ENCODE results near the gene KCNJ6.

KCNJ6 gene

GRCh38 chr21:37631319-37632117 lies 284.7 kb downstream of the KCNJ6 start:
- DNase-seq, result no peak

DNA sequence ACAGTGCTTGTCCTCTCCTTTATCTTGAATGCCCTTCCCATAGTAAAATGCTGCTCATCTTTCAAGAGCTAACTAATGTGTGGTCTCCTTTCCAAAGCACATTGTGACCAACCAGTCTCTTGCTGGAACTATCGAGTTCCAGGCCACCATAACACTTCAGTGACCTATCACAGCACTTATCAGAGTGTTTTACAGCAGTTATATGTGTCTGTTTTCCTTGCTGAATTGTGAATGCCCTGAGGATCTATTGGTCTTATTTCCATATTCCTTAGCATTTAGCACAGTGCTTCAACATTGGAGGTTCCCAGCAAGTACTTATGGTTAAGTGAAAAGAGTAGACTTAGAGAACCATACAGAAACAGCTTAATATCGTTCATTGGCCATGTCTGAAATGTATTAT lies 285.4 kb downstream of the KCNJ6 start:
- DNase-seq, result no peak

DNA sequence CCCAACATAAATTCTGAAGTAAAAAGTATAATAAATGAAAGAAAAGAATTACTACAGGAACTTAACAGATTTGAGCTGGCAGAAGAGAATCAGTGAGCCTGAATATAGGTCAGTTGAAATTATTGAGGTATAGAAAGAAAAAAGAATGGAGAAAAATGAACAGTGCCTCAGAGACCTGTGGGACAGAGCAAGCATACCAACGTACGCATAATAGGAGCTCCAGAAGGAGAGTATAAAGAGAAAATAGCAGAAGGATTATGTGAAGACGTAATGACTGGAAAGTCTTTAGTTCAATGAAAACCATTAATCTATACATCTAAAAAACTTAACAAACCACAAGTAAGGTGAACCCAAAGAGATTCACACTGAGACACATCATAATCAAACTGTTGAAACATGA lies 287.9 kb downstream of the KCNJ6 start:
- DNase-seq, result no peak

DNA sequence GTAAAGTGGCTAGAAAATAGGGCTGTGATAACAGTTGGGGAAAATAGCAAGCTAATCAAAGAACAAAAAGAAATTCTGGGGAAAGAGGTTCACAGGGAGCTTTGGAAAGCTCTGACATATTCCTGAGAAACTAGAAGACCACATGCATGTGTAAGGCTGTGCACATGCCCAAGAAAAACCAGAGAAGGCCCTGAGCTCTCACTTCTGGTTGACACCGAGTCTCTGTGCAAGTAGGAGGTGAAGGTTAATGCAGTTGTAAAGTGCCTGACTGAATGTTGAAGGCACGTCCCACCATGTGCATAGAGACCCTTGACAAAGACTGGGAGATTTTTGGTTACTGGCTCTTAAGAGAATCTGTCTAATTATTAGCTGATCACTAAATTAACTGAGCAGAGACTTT lies 288.7 kb downstream of the KCNJ6 start:
- no peak for DNase-seq

DNA sequence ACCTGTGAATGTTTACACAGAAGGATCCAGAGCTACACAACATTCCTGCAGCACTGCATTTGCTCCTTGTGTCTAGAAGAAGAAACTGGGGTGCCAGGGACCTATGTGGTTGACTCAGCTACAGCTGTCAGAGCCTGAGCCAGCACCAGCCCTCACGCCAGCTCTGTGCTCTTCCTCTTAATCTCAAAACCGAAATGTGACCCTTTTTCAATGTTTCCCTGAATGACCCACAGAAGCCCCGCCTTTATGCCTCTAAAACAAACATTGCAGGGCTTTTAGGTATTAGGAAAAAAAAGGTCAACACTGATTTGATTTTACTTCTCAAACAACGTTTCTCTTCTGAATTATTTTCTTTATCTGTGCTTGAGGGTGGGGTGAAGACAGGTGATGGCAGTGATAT lies 289.2 kb downstream of the KCNJ6 start:
- DNase-seq, result no peak

GRCh38 chr21:37626320-37626719 lies 289.9 kb downstream of the KCNJ6 start:
- DNase-seq, result no peak

DNA sequence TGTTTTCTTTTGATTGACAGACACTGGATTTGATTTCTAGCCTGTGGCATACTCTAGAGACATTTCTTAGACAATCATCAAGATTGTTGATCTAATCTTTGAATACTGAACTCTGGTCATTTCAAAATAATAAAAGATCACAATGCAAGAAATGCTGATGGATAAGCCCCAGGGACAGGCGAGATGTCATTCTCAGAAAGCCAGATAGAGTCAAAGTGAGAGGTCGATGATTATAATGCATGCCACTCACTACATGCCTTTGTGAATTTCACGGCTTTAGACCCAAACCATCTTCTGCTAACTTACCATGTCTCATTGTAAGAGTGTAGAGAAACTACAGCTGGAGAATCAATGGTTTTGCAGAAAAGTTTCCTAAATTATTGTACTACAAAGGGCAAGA lies 292.6 kb downstream of the KCNJ6 start:
- no peak for DNase-seq

GRCh38 chr21:37623183-37623582 lies 293.1 kb downstream of the KCNJ6 start:
- no peak for DNase-seq

- DNase-seq, result no peak
Measured at GRCh38 chr21:37622755-37623154, 293.5 kb downstream of the KCNJ6 start.

- DNase-seq, result no peak
Measured at GRCh38 chr21:37620401-37620800, 295.9 kb downstream of the KCNJ6 start.

DNA sequence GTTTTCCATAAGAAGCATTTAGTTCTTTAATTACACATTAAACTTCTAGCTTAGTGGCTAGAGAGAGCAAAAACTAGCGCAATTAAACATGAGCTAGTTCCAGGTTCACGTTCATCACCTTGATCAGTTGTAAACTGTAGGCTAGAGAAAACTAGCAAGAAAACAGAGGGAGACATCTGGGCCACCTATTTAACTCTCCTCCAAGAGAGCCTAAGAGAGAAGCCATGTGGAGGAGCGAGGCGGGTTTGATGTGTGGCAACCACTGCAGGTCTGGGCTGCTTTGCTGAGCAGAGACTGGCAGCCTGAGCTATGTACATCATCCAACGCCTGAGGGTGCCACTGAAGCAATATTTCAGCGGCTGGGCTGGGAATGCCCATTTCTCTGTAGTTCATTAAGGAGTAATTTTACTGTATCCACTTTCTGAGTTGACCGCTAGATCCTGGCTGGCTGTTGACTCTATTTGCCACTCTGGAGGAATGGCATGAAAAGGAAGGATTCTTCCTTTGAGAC lies 296.7 kb downstream of the KCNJ6 start:
- no peak for DNase-seq

DNA sequence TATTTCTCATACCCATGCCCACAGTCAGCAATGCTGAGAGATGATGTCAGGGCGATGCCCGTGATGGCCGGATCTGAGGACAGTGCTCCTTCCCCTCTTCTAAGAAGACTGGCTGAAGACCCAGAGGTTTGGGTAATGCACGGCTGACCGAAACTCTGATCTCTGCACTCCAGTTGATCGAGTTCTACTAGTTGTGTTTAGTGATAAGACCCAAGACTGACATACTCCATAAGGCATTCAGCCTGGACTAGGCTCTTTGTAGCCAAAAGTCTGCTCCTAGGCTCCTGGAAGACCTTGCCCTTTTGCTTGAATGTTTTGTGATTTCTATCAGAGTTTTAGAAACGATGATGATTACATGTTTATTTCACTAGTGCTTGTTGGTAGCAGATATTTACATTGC lies 298.2 kb downstream of the KCNJ6 start:
- DNase-seq, result no peak

DNA sequence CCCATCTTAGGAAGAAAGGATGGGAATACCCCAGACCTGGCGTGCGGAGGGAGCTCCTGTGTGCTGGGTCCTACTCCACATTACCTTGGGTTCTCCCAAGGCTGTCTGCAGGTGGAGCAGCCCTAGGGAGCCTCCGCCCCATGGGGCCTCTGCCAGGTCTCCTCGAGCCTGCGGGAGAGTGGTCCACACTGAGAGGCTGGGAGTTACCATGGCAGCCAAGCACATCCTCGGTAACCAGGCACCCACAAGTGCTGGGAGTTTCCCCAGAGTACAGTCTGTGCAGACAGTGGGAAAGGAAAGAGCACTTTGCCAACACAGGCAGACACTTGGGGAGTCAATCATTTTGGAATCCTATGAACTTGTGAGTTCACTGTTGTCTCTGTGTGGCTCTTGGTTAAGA lies 300.3 kb downstream of the KCNJ6 start:
- no peak for DNase-seq

DNA sequence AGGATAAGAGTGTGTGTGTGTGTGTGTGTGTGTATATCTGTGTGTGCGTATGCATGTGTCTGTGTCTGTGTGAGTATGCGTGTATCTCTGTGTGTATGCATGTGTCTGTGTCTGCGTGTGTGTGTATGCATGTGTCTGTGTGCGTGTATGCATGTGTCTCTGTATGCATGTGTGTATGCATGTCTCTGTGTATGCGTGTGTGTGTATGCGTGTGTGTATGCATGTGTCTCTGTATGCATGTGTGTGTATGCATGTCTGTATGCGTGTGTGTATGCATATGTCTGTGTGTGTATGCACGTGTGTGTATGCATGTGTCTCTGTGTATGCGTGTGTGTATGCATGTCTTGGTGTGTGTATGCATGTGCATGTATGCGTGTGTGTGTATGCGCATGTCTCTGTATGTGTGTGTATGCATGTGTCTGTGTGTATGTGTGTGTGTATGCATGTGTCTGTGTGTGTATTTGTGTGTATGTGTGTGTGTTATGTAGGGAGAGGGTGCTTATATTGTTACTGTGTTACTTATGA lies 301.8 kb downstream of the KCNJ6 start:
- DNase-seq, result no peak

DNA sequence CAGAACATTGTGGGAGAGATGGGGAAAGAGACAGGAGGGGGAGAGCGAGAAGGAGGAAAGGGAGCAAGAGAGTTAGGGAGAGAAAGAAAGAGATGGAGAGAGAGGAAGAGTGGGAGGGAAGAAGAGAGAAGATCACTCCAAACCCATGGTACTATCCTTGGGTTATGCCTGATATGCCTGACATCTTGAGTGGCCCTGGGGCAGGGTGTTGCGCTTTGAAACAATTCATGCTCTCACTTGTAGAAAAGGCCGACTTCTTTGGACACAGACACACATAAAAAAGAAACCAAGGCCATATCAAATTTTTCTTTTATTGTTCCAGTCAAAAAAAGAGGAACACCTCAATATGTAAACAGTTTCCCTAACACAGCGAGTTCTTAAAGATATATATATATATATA lies 309.2 kb downstream of the KCNJ6 start:
- DNase-seq, result no peak

DNA sequence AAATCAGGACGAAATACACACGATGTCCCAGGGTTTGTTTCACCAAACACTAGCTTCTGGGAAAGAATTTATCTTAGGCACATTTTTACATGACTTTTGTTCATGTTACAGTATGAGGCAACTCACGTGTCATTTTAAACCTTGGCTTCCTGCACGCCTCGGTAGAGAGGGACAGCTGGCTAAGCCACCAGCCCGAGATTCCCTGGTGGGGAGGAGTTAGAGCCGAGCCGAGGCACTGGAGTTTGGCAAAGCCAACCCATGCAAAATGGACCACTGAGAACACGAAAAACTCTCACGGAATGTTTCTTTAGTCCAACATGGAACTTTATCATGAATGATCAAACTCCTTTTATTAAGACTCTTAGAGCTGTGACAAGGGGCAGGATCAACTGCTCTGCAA lies 309.7 kb downstream of the KCNJ6 start:
- no peak for DNase-seq

DNA sequence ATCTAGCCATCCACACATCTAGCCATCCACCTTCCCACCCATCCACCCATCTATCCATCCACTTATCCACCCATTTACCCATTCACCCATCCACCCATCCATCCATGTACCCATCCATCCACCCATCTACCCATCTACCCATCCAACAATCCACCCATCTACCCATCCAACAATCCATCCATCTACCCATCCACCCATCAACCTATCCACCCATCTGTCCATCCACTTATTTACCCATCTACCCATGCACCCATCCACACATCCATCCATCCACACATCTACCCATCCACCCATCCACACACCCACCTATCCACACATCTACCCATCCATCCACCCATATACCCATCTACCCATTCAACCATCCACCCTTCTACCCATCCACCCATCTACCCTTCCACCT lies 311.3 kb downstream of the KCNJ6 start:
- no peak for DNase-seq

DNA sequence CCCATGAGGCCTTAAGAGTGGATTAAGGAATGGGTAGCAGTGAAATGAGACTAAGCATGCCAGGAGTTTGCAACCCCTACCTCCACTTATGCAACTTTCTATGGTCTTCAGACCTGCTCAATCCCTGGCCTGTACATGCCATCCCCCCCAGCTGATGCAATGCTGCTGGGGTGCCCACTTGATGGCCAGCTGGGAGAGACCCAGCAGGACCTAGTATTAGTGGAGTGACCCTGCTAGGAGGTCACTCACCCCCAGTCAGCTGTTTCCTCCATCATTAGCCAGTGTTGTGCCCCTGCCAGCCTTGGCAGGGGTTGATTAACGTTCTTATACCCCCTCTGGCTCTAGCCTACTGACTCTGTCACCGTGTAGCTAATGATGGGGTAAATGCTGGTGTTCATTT lies 313.1 kb downstream of the KCNJ6 start:
- no peak for DNase-seq

DNA sequence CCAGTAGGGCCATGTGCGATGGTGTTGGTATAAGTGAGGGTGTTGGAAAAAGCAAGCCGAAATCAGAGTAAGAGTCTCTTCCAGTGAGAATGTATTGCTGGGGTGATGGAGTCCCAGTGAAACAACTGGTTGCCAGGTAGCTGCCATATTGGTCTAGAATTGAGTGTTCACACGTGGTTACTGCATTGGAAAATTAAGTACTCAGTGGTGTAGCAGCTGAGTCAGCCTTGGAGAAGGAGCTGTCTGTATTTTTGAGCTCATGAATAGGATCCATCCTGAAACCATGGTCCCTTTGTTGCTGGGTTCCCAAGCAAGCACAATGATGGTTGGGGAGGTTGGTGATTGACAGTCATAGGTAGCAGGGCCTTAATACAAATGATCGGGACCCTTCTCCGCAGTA lies 314.3 kb downstream of the KCNJ6 start:
- DNase-seq, result no peak

DNA sequence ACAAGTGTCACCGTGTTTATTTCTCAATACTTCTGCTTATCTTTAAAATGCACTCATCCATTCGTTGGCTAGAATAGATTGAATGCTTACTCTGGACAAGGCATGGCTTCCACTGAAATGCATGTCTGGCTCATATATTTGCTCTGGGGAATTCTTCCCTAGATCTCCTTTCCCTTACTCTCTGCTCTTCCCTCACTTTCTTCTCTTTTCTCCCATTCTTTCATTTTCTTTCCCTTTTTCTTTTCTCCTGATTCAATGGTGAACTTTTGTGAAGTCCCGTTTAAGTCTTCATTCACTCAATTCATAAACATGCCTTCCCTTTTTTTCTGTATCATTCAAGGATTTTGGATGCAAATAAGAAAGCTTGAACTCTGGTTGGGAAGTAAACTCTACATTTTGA lies 315.2 kb downstream of the KCNJ6 start:
- DNase-seq, result no peak

DNA sequence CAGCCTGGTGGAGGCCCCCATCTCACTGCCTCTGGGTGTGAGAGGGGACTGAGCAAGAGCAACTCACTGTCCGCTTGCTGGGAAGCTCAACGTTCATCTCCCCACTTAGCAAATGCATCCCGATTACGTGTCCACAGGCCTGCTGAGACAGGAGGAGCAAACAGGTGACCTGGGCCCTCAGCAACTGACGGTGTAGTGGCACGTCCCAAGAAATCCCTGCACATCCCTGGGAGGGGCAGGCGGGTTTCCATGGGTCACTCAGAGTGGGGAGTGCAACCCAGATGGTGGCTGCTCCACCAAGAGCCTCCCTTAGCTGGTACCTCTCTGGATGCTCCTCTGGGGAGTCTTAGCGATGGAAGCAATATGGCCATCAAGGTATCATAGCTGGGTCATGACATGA lies 320.3 kb downstream of the KCNJ6 start:
- no peak for DNase-seq

DNA sequence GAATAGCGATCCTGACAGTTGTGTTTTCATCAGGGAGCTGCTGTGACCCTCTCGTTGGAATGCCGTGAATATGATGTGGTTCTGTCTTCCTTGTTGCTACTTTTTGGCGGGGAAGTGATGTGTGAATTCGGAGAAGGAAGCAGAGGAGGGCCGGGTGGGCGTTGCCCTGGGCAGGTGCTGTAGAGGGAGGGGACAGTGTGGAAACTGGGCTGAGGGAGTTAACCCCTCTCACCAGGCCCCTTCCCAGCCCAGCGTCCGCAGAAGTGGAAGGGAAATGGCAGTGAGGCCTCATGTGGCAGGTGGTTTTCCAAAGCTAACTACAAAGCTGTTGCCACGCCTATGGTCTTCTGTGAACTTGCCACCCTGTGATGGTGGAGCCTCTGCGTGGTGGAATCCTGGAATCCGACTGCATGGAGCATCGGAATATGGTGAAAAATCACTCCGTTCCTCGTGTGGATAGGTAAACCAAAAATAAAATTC lies 321.7 kb downstream of the KCNJ6 start:
- DNase-seq, result no peak

DNA sequence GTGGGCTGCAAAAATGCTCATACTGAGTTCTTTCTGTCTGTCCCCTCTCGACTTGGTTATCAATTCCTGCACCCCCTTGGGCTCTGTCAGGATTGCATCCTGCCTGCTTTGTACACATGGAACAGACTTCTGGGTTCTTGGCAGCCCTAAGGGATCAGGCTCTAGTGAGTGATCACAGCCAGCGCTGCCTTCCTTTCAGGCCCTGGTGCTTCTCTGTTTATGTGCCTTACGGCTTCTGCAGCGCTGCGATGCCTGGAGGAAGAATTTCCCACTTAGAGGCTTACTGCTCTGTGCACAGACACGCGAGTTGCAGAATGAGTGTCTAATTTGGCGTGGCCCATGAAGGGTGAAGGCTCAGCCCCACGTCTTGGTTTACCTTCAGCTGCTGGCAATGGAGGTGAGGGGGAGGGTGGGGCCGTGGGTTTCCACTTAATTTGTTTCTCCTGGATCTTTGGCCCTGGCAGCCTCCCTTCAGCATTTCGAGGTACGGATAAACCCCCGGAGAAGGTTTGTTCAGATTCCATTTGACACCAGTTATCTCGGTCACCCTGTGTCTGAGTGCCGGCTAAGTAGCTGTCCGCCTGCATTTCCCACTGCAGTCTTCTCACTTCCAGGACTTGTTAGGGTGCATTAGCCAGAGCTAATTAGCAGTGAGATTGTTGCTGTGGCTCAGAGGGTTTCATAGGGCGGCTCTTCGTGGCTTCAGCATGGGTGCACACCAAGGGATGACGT lies 322.4 kb downstream of the KCNJ6 start:
- DNase-seq, result no peak

- DNase-seq, result no peak
Measured at GRCh38 chr21:37593015-37593414, 323.2 kb downstream of the KCNJ6 start.
